ENCODE data around the gene EFNB2.

DNA sequence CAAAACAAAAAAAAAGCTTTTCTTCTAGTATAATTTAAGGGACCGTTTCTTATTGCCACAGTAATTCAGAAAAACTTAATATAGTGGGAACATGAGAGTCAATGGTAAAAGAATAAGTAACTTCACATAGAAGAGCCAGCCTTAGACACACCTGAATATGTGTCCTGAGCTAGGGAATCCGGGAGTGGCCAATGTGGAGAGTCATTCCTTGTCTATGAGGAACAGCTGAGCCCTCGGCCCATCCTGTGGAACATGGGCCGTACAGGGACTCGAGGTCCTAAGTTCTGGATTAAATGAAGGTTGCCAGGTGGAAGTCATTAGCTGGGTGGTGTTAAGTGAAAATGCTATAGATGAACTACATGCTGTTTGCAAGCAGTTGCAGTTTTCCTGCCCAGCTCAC lies 32.2 kb downstream of the EFNB2 start:
- TF ChIP-seq, protein P1, sequence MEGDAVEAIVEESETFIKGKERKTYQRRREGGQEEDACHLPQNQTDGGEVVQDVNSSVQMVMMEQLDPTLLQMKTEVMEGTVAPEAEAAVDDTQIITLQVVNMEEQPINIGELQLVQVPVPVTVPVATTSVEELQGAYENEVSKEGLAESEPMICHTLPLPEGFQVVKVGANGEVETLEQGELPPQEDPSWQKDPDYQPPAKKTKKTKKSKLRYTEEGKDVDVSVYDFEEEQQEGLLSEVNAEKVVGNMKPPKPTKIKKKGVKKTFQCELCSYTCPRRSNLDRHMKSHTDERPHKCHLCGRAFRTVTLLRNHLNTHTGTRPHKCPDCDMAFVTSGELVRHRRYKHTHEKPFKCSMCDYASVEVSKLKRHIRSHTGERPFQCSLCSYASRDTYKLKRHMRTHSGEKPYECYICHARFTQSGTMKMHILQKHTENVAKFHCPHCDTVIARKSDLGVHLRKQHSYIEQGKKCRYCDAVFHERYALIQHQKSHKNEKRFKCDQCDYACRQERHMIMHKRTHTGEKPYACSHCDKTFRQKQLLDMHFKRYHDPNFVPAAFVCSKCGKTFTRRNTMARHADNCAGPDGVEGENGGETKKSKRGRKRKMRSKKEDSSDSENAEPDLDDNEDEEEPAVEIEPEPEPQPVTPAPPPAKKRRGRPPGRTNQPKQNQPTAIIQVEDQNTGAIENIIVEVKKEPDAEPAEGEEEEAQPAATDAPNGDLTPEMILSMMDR (IDR thresholded peaks at IDR 0.05; ENCODE audit: insufficient read depth, low read length) = no peak
- TF ChIP-seq SPI1 (IDR thresholded peaks at IDR 0.05; ENCODE audit: borderline replicate concordance, low read depth) = no peak
- no peak for TF ChIP-seq GABPA (IDR thresholded peaks at IDR 0.05; ENCODE audit: low read depth)
- no peak for TF ChIP-seq POLR2AphosphoS5 (IDR thresholded peaks at IDR 0.05; ENCODE audit: low read depth)

Data from HL-60 (cell line).